ENCODE results near the gene STK38. TPM values are rescaled to one million over a fixed set of nuclear protein-coding genes. Genes with fewer than 3 reads are reported as not detected.
"Not testable (repeated sequence)": the region's sequence is repeated elsewhere in the genome, so short reads cannot be mapped to it uniquely, and the experiment has no call there.

STK38 gene
- total and polyA plus RNA-seq, 2 experiments from 2014 or later, result 17.1 to 35.3 TPM

DNA sequence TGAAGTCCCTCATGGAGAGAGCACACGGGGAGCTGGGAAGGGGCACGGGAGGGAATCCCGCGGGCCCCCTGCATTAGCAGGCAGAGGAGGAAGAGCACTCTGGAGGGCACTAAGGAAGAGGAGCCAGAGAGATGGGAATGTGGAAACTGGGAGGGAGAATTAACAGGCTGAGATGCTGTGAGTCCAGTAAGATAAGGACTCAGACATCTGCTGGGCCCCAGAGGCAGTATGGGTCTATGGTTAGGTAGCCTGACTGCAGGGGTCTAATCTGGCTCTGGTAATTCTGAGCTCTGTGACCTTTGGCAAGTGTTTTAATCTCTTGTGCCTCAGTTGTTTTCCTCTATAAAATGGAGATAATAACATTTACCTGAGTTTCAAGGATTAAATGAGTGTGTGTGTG, 31.2 kb upstream of the STK38 start:
- H3K4me1 ChIP-seq (ENCODE audit: low read depth), result peaks cover 17% of the 10 kb centered on the region
- no peaks in the 10 kb centered on the region for H3K36me3 ChIP-seq
- no peaks in the 10 kb centered on the region for H3K27me3 ChIP-seq
- no peak overlapping the region for H3K27ac ChIP-seq
- no peak for DNase-seq (ENCODE audit: low read depth in 1 of 2, low spot score in 1 of 2)
- no peaks in the 10 kb centered on the region for H3K9me3 ChIP-seq (ENCODE audit: low read depth)
- TF ChIP-seq, protein P1, sequence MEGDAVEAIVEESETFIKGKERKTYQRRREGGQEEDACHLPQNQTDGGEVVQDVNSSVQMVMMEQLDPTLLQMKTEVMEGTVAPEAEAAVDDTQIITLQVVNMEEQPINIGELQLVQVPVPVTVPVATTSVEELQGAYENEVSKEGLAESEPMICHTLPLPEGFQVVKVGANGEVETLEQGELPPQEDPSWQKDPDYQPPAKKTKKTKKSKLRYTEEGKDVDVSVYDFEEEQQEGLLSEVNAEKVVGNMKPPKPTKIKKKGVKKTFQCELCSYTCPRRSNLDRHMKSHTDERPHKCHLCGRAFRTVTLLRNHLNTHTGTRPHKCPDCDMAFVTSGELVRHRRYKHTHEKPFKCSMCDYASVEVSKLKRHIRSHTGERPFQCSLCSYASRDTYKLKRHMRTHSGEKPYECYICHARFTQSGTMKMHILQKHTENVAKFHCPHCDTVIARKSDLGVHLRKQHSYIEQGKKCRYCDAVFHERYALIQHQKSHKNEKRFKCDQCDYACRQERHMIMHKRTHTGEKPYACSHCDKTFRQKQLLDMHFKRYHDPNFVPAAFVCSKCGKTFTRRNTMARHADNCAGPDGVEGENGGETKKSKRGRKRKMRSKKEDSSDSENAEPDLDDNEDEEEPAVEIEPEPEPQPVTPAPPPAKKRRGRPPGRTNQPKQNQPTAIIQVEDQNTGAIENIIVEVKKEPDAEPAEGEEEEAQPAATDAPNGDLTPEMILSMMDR (IDR thresholded peaks at IDR 0.05; ENCODE audit: low read depth, low read length), result no peak
- H3K4me3 ChIP-seq, result no peak overlapping the region

DNA sequence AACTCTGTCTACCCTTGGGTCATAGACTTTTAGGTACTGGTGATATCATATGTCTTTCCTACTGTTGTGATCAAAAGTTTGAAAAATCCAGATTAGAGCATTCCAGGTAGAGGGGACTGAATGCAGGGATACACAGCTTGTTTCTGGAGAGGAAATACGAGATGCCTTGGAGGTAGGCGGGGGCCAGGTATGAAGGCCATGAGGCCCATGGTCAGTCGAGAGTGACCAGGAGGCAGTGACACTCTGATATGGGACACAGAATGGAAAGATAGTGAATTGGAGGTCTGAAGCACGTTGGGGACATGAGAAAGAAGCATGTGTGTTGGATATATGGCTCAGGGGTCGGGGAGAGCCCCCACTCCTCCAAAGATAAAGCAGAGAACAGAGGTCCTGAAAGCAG, 30.8 kb upstream of the STK38 start:
- H3K36me3 ChIP-seq, result no peaks in the 10 kb centered on the region
- no peak overlapping the region for H3K4me3 ChIP-seq
- peaks cover 17% of the 10 kb centered on the region for H3K4me1 ChIP-seq (ENCODE audit: low read depth)
- TF ChIP-seq, protein P1 (IDR thresholded peaks at IDR 0.05; ENCODE audit: low read depth, low read length), result no peak
- H3K27ac ChIP-seq, result no peak overlapping the region
- H3K27me3 ChIP-seq, result no peaks in the 10 kb centered on the region
- H3K9me3 ChIP-seq (ENCODE audit: low read depth), result no peaks in the 10 kb centered on the region
- no peak for DNase-seq (ENCODE audit: low read depth in 1 of 2, low spot score in 1 of 2)

DNA sequence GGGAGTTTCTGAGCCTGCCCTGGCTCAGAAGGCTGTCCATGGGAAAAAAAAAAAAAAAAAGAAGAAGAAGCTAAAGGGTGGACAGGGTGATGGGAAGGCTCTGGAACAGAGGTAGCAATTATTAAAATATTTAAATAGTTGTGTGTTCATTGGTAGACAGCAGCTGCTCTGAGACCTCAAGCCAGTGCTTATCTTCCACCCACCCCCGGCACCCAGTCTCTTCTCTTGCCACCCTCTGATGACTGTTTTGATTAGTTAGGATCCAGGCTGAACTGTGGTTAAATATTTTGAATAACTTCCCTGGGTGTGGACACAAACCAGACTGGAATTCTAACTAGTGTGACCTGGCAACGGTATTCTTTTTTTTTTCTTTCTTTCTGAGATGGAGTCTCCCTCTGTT, 30.0 kb upstream of the STK38 start:
- H3K4me3 ChIP-seq, result no peak overlapping the region
- peaks cover 17% of the 10 kb centered on the region for H3K4me1 ChIP-seq (ENCODE audit: low read depth)
- peak in 1 of 2 donors; percentile 78 for DNase-seq (ENCODE audit: low read depth in 1 of 2, low spot score in 1 of 2)
- TF ChIP-seq, protein P1 (IDR thresholded peaks at IDR 0.05; ENCODE audit: low read depth, low read length), result no peak
- no peaks in the 10 kb centered on the region for H3K27me3 ChIP-seq
- no peaks in the 10 kb centered on the region for H3K36me3 ChIP-seq
- no peak overlapping the region for H3K27ac ChIP-seq
- H3K9me3 ChIP-seq (ENCODE audit: low read depth), result no peaks in the 10 kb centered on the region

DNA sequence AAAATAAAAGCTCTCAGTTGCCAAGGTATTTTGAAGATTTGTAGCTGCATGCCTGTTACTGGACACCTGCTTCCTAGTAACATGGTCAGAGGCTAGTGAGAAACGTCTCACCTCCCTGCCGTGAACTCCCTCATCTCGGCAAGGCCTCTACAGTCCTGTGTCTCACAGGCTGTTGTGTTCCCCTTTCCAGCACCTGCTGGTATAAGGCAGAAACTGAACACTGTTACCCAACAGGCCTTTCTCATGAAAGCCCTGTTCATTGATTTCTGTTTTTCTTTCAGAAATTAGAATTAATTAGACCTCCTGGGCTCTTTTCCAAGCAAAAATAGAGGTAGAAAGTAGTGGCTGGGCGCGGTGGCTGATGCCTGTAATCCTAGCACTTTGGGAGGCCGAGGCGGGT, 29.3 kb upstream of the STK38 start:
- H3K4me1 ChIP-seq (ENCODE audit: low read depth), result peaks cover 17% of the 10 kb centered on the region
- no peak overlapping the region for H3K4me3 ChIP-seq
- no peak for DNase-seq (ENCODE audit: low read depth in 1 of 2, low spot score in 1 of 2)
- no peaks in the 10 kb centered on the region for H3K36me3 ChIP-seq
- H3K9me3 ChIP-seq (ENCODE audit: low read depth), result no peaks in the 10 kb centered on the region
- no peak overlapping the region for H3K27ac ChIP-seq
- TF ChIP-seq, protein P1 (IDR thresholded peaks at IDR 0.05; ENCODE audit: low read depth, low read length), result no peak
- no peaks in the 10 kb centered on the region for H3K27me3 ChIP-seq

DNA sequence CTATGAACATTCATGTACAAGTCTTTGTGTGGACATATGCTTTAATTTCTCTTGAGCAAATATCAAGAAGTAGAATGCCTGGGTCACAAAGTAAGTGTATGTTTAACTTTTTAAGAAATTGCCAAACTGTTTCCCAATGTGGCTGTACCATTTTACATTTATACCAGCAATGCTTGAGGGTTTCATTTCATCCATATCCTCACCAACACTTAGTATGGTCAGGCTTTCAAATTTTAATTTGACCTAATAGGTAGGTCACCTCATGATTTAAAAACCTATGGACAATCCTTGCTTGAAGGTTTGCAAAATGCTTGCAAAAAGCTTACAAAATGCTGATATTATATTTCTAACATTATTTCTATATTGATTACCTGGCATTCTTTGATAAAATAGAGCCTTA, 27.4 kb upstream of the STK38 start:
- TF ChIP-seq, protein P1 (IDR thresholded peaks at IDR 0.05; ENCODE audit: low read depth, low read length), result no peak
- Histone ChIP-seq H3K36me3 (no peaks in the 10 kb centered on the region), H3K9me3 (ENCODE audit: low read depth) (no peaks in the 10 kb centered on the region), H3K4me3 (no peak overlapping the region), H3K4me1 (ENCODE audit: low read depth) (peaks cover 13% of the 10 kb centered on the region), H3K27ac (no peak overlapping the region), H3K27me3 (no peaks in the 10 kb centered on the region)
- DNase-seq (ENCODE audit: low read depth in 1 of 2, low spot score in 1 of 2), result no peak

DNA sequence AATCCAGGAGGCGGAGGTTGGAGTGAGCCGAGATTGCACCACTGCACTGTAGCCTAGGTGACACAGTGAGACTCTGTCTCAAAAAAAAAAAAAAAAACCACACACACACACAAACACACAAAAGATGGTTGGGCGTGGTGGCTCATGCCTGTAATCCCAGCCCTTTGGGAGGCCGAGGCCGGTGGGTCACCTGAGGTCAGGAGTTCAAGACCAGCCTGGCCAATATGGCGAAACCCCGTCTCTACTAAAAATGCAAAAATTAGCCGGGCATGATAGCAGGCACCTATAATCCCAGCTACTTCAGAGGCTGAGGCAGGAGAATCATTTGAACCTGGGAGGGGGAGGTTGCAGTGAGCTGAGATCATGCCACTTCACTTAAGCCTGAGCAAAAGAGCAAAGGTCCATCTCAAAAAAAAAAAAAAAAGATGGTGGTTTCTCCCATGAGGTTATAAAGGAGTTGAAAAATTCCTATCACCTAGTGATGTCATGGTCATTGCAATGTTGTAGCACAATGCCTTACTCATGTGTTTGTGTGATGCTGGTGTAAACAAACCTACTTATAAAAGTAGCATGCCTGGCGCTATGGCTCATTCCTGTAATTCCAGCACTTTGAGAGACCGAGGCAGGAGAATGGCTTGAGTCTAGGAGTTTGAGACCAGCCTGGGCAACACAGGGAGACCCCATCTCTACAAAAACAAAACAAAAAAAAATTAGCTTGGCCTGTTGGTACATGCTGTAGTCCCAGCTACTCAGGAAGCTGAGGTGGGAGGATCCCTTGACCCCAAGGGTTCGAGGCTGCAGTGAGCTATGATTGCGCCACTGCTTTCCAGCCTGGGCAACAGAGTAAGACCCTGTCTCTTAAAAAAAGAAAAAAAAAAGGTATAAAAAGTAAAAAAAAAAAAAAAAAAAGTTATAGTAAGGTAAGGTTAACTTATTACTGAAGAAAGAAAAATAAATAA, 25.4 kb upstream of the STK38 start:
- not testable (repeated sequence) for H3K36me3 ChIP-seq; H3K4me1 ChIP-seq (ENCODE audit: low read depth); H3K27ac ChIP-seq; DNase-seq (ENCODE audit: low read depth in 1 of 2, low spot score in 1 of 2); H3K27me3 ChIP-seq; H3K4me3 ChIP-seq; H3K9me3 ChIP-seq (ENCODE audit: low read depth)
